Placental epithelial cell (primary cell): ENCODE data around the gene SYNJ2. TPM values are rescaled to one million over a fixed set of nuclear protein-coding genes. Genes with fewer than 3 reads are reported as not detected.

Experiments
- small RNA-seq: library from RNA; depleted of rRNA; stranded (forward); fragments of <200 nt; gene quantifications from one replicate; pipeline ENCODE3, GENCODE V24; 2012
- total RNA-seq: library from RNA; depleted of rRNA; stranded (reverse); fragments of >200 nt; gene quantifications from 2 replicates; pipeline ENCODE4 v1.2.3, GENCODE V29; 2012

The SYNJ2 gene, protein sequence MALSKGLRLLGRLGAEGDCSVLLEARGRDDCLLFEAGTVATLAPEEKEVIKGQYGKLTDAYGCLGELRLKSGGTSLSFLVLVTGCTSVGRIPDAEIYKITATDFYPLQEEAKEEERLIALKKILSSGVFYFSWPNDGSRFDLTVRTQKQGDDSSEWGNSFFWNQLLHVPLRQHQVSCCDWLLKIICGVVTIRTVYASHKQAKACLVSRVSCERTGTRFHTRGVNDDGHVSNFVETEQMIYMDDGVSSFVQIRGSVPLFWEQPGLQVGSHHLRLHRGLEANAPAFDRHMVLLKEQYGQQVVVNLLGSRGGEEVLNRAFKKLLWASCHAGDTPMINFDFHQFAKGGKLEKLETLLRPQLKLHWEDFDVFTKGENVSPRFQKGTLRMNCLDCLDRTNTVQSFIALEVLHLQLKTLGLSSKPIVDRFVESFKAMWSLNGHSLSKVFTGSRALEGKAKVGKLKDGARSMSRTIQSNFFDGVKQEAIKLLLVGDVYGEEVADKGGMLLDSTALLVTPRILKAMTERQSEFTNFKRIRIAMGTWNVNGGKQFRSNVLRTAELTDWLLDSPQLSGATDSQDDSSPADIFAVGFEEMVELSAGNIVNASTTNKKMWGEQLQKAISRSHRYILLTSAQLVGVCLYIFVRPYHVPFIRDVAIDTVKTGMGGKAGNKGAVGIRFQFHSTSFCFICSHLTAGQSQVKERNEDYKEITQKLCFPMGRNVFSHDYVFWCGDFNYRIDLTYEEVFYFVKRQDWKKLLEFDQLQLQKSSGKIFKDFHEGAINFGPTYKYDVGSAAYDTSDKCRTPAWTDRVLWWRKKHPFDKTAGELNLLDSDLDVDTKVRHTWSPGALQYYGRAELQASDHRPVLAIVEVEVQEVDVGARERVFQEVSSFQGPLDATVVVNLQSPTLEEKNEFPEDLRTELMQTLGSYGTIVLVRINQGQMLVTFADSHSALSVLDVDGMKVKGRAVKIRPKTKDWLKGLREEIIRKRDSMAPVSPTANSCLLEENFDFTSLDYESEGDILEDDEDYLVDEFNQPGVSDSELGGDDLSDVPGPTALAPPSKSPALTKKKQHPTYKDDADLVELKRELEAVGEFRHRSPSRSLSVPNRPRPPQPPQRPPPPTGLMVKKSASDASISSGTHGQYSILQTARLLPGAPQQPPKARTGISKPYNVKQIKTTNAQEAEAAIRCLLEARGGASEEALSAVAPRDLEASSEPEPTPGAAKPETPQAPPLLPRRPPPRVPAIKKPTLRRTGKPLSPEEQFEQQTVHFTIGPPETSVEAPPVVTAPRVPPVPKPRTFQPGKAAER (N-terminal part only)
- total RNA-seq: 1.1 and 1.2 TPM in 2 replicates

DNA sequence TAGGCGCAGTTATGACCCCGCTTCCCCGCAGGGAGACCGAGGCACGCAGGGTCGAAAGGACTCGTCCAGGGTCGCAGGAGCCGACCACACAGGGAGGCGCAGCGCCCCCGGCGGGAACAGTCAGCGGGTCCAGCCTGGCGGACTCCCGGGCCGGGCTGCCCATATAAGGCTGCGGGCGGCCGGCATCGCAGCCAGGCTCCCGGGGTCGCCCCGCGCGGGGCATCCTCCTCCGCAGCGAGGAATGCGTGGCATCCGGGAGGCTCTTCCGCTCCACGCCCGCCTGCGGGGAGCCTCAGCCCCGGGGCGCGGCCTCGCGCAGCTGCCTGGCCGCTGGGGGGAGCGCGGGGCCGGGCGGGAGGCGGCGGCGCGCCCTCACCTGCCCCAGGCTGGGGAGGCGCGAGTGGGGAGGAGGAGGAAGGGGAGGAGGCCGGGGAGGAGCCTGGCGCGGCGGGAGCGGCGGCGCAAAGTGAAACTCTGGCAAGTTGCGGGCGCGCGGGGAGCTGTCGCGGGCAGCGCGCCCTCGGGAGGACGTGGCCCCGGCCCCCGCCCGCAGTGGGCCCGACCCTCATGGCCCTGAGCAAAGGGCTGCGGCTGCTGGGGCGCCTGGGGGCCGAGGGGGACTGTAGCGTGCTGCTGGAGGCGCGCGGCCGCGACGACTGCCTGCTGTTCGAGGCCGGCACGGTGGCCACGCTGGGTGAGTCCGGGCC is at the start of gene SYNJ2:
SYNJ2 (plus strand) TSS at position 469 of the 707 bp plus-strand sequence; CDS start at position 568, 99 bp downstream.

Small RNA genes within 50 kb of the gene (small RNA-seq; reads per million reads assigned to genes)
- not detected for gene RNU6-786P

Other genes starting within 250 kb of the SYNJ2 start
- 14.1 and 15.7 TPM in 2 replicates for gene SNX9, start 158.6 kb upstream of the SYNJ2 start, total RNA-seq
- gene SERAC1, start 186.4 kb downstream of the SYNJ2 start, total RNA-seq: 6.1 and 7.1 TPM in 2 replicates
- 2.9 and 3.1 TPM in 2 replicates for gene GTF2H5, start 186.5 kb downstream of the SYNJ2 start, total RNA-seq